Measurements from ENCODE around the gene STEAP3.

The STEAP3 gene

GRCh38 chr2:119234021-119235019, 10.7 kb downstream of the STEAP3 start:
- WGBS (ENCODE audit: extremely low coverage, insufficient coverage, insufficient read length): no CpG with 5 or more reads among the region's 13 CpGs

GRCh38 chr2:119236796-119237195, 13.2 kb downstream of the STEAP3 start:
- DNase-seq: no peak
- Histone ChIP-seq H3K23ac (ENCODE audit: low read length) (no peak overlapping the region), H2BK12ac (ENCODE audit: low read length) (no peak overlapping the region), H3K4me2 (ENCODE audit: low read length) (no peak overlapping the region), H3K9ac (ENCODE audit: low read length) (peak overlapping the region; percentile 19), H2AK5ac (ENCODE audit: low read length) (no peak overlapping the region), H4K8ac (ENCODE audit: low read depth, low read length) (no peak overlapping the region), H2BK120ac (ENCODE audit: insufficient read depth, low read length, poor library complexity) (no peak overlapping the region), H3K27me3 (ENCODE audit: insufficient read depth, low read length) (no peaks in the 10 kb centered on the region), H4K91ac (ENCODE audit: low read depth, low read length) (no peak overlapping the region), H3K4ac (ENCODE audit: low read depth, low read length) (no peak overlapping the region), H3K4me3 (ENCODE audit: low read depth, low read length) (no peak overlapping the region), H3K79me2 (ENCODE audit: control insufficient read depth, insufficient read depth, low read length, poor library complexity) (peaks cover 5% of the 10 kb centered on the region), H3K18ac (ENCODE audit: low read length) (no peak overlapping the region), H3K14ac (ENCODE audit: low read length) (no peak overlapping the region), H2AFZ (ENCODE audit: insufficient read depth, low read length, poor library complexity) (no peak overlapping the region), H4K12ac (ENCODE audit: low read depth, low read length) (no peak overlapping the region), H3K9me3 (ENCODE audit: insufficient read depth, low read depth, low read length) (peaks cover 3% of the 10 kb centered on the region), H3K4me1 (ENCODE audit: control insufficient read depth in 1 of 2, insufficient read depth in 2 of 2, low read length in 2 of 2) (peaks cover 16% of the 10 kb centered on the region in 2 experiments), H2BK5ac (ENCODE audit: low read depth, low read length, poor library complexity) (no peak overlapping the region), H3K36me3 (ENCODE audit: control insufficient read depth in 1 of 2, insufficient read depth in 2 of 2, low read length in 2 of 2) (no peaks in the 10 kb centered on the region), H3K27ac (ENCODE audit: low read depth, low read length) (no peak overlapping the region), H3K79me1 (ENCODE audit: low read length) (peaks cover 9% of the 10 kb centered on the region)
- WGBS (ENCODE audit: extremely low coverage, insufficient coverage, insufficient read length): no CpG with 5 or more reads among the region's 1 CpG

More at GRCh38 chr2:119234021-119235019, 10.7 kb downstream of the STEAP3 start:
- Histone ChIP-seq H2BK12ac (ENCODE audit: low read length) (no peak overlapping the region), H3K36me3 (ENCODE audit: control insufficient read depth in 1 of 2, insufficient read depth in 2 of 2, low read length in 2 of 2) (no peaks in the 10 kb centered on the region), H3K27me3 (ENCODE audit: insufficient read depth, low read length) (no peaks in the 10 kb centered on the region), H3K4ac (ENCODE audit: low read depth, low read length) (no peak overlapping the region), H2BK120ac (ENCODE audit: insufficient read depth, low read length, poor library complexity) (no peak overlapping the region), H3K79me2 (ENCODE audit: control insufficient read depth, insufficient read depth, low read length, poor library complexity) (no peaks in the 10 kb centered on the region), H2BK5ac (ENCODE audit: low read depth, low read length, poor library complexity) (no peak overlapping the region), H4K8ac (ENCODE audit: low read depth, low read length) (no peak overlapping the region), H3K18ac (ENCODE audit: low read length) (no peak overlapping the region), H3K27ac (ENCODE audit: low read depth, low read length) (no peak overlapping the region), H3K4me2 (ENCODE audit: low read length) (no peak overlapping the region), H3K79me1 (ENCODE audit: low read length) (no peaks in the 10 kb centered on the region), H4K12ac (ENCODE audit: low read depth, low read length) (no peak overlapping the region), H3K23ac (ENCODE audit: low read length) (peak overlapping the region; percentile 10), H2AFZ (ENCODE audit: insufficient read depth, low read length, poor library complexity) (no peak overlapping the region), H4K91ac (ENCODE audit: low read depth, low read length) (no peak overlapping the region), H3K4me3 (ENCODE audit: low read depth, low read length) (no peak overlapping the region), H3K14ac (ENCODE audit: low read length) (no peak overlapping the region), H3K9me3 (ENCODE audit: insufficient read depth, low read depth, low read length) (peaks cover 3% of the 10 kb centered on the region), H2AK5ac (ENCODE audit: low read length) (no peak overlapping the region), H3K4me1 (ENCODE audit: control insufficient read depth in 1 of 2, insufficient read depth in 2 of 2, low read length in 2 of 2) (peaks cover 0 to under 1% of the 10 kb centered on the region in 2 experiments), H3K9ac (ENCODE audit: low read length) (no peak overlapping the region)
- peak in 1 of 2 donors; percentile 43 for DNase-seq

DNA sequence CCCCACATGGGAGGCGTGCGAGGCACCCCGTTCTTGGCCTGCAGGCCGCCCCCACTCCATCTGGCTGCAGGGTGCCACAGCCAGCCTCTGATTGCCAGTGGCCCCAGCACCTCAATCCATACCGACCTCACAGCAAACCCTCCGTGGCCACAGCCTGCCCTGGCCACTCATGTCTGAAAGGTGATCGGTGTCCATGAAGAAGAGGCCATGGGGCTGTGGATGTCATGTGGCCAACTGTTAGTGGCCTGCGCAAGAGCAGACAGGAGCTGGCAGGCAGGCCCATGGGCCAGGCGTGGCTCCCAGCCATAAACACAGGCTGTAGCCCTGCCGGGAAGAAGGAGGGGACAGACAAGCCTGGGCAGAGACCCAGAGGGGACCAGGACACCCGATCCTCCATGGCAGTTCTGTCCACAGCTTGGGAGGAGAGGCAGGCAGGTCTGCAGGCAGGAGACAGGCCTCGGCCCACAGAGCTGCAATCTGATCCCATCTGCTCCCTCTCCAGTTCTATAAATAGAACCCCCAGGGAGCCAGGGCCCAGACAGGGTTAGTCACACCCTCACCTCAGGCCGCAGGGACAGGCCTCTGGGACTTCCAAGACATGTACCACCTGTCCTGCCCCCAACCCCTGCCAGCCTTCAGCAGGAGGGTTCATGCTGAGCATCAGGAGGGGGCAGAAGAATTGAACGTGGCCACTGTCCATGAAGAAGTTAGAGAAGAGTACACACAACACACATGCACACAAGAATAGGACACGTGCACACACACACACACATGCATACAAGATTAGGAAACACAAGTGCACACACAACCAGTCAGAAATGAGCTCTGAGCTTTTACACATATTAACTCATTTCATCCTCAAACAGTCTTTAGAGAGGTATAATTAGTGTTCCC, 16.9 kb downstream of the STEAP3 start:
- H3K9me3 ChIP-seq (ENCODE audit: insufficient read depth, low read depth, low read length): no peaks in the 10 kb centered on the region
- no peak overlapping the region for H3K4ac ChIP-seq (ENCODE audit: low read depth, low read length)
- H3K27ac ChIP-seq (ENCODE audit: low read depth, low read length): peak overlapping the region; percentile 40
- peak overlapping the region; percentile 63 for H4K12ac ChIP-seq (ENCODE audit: low read depth, low read length)
- H3K14ac ChIP-seq (ENCODE audit: low read length): peak overlapping the region; percentile 48
- H4K91ac ChIP-seq (ENCODE audit: low read depth, low read length): peak overlapping the region; percentile 97
- H3K4me3 ChIP-seq (ENCODE audit: low read depth, low read length): no peak overlapping the region
- no CpG with 5 or more reads among the region's 15 CpGs for WGBS (ENCODE audit: extremely low coverage, insufficient coverage, insufficient read length)
- H3K9ac ChIP-seq (ENCODE audit: low read length): no peak overlapping the region
- H2AK5ac ChIP-seq (ENCODE audit: low read length): peak overlapping the region; percentile 49
- H3K27me3 ChIP-seq (ENCODE audit: insufficient read depth, low read length): no peaks in the 10 kb centered on the region
- peak overlapping the region; percentile 56 for H2BK5ac ChIP-seq (ENCODE audit: low read depth, low read length, poor library complexity)
- H3K4me1 ChIP-seq (ENCODE audit: control insufficient read depth in 1 of 2, insufficient read depth in 2 of 2, low read length in 2 of 2): peaks cover 17 to 20% of the 10 kb centered on the region in 2 experiments
- H3K4me2 ChIP-seq (ENCODE audit: low read length): no peak overlapping the region
- peak overlapping the region; percentile 48 for H3K18ac ChIP-seq (ENCODE audit: low read length)
- no peaks in the 10 kb centered on the region for H3K36me3 ChIP-seq (ENCODE audit: control insufficient read depth in 1 of 2, insufficient read depth in 2 of 2, low read length in 2 of 2)
- H3K79me1 ChIP-seq (ENCODE audit: low read length): peaks cover 12% of the 10 kb centered on the region
- peak overlapping the region; percentile 58 for H2AFZ ChIP-seq (ENCODE audit: insufficient read depth, low read length, poor library complexity)
- H3K79me2 ChIP-seq (ENCODE audit: control insufficient read depth, insufficient read depth, low read length, poor library complexity): peaks cover 5% of the 10 kb centered on the region
- H2BK12ac ChIP-seq (ENCODE audit: low read length): peak overlapping the region; percentile 47
- H3K23ac ChIP-seq (ENCODE audit: low read length): no peak overlapping the region
- H2BK120ac ChIP-seq (ENCODE audit: insufficient read depth, low read length, poor library complexity): peak overlapping the region; percentile 54
- DNase-seq: peak; percentile 28 to 29
- peak overlapping the region; percentile 31 for H4K8ac ChIP-seq (ENCODE audit: low read depth, low read length)

GRCh38 chr2:119241205-119241532, 17.5 kb downstream of the STEAP3 start:
- no peak overlapping the region for H3K4me2 ChIP-seq (ENCODE audit: low read length)
- H3K23ac ChIP-seq (ENCODE audit: low read length): no peak overlapping the region
- H3K9ac ChIP-seq (ENCODE audit: low read length): no peak overlapping the region
- H4K8ac ChIP-seq (ENCODE audit: low read depth, low read length): no peak overlapping the region
- H3K14ac ChIP-seq (ENCODE audit: low read length): no peak overlapping the region
- H3K4me3 ChIP-seq (ENCODE audit: low read depth, low read length): no peak overlapping the region
- H3K79me2 ChIP-seq (ENCODE audit: control insufficient read depth, insufficient read depth, low read length, poor library complexity): peaks cover 5% of the 10 kb centered on the region
- WGBS (ENCODE audit: extremely low coverage, insufficient coverage, insufficient read length): no CpG with 5 or more reads among the region's 5 CpGs
- H3K18ac ChIP-seq (ENCODE audit: low read length): peak overlapping the region; percentile 14
- no peak for DNase-seq
- no peak overlapping the region for H2AK5ac ChIP-seq (ENCODE audit: low read length)
- no peak overlapping the region for H4K12ac ChIP-seq (ENCODE audit: low read depth, low read length)
- H2BK5ac ChIP-seq (ENCODE audit: low read depth, low read length, poor library complexity): no peak overlapping the region
- no peak overlapping the region for H3K4ac ChIP-seq (ENCODE audit: low read depth, low read length)
- H3K27me3 ChIP-seq (ENCODE audit: insufficient read depth, low read length): no peaks in the 10 kb centered on the region
- no peak overlapping the region for H2BK120ac ChIP-seq (ENCODE audit: insufficient read depth, low read length, poor library complexity)
- H2BK12ac ChIP-seq (ENCODE audit: low read length): peak overlapping the region; percentile 27
- H4K91ac ChIP-seq (ENCODE audit: low read depth, low read length): peak overlapping the region; percentile 45
- H3K36me3 ChIP-seq (ENCODE audit: control insufficient read depth in 1 of 2, insufficient read depth in 2 of 2, low read length in 2 of 2): no peaks in the 10 kb centered on the region
- H3K79me1 ChIP-seq (ENCODE audit: low read length): peaks cover 12% of the 10 kb centered on the region
- H2AFZ ChIP-seq (ENCODE audit: insufficient read depth, low read length, poor library complexity): no peak overlapping the region
- H3K27ac ChIP-seq (ENCODE audit: low read depth, low read length): no peak overlapping the region
- no peaks in the 10 kb centered on the region for H3K9me3 ChIP-seq (ENCODE audit: insufficient read depth, low read depth, low read length)
- H3K4me1 ChIP-seq (ENCODE audit: control insufficient read depth in 1 of 2, insufficient read depth in 2 of 2, low read length in 2 of 2): peaks cover 17 to 20% of the 10 kb centered on the region in 2 experiments
